Gastrocnemius medialis (tissue), 4 donors: ENCODE measurements around the gene ASPG.

ENCODE experiments used
- POLR2A ChIP-seq, 2 donors: fragments of 450-650 bp; IDR thresholded peaks; one replicate each; pipeline ENCODE4 v1.6.1; 2017; ENCODE audit warnings: antibody characterized with exemption in 2 of 2, mild to moderate bottlenecking in 2 of 2, moderate library complexity in 2 of 2
- TF ChIP-seq, protein P1 (sequence below), 5 experiments: fragments of 450-650 bp in 3 of 5; fragments of 200-600 bp in 2 of 5; sonication (generic) in 2 of 5; IDR thresholded peaks in 4 of 5; conservative IDR thresholded peaks in 1 of 5; 1 replicate in 4 of 5; 2 replicates in 1 of 5; pipeline ENCODE4 v1.5.1; 2016 to 2019; ENCODE audit warnings: antibody characterized with exemption in 5 of 5, mild to moderate bottlenecking in 3 of 5, moderate library complexity in 3 of 5

- no peak for TF ChIP-seq POLR2A (IDR thresholded peaks at IDR 0.05)
- TF ChIP-seq, protein P1, sequence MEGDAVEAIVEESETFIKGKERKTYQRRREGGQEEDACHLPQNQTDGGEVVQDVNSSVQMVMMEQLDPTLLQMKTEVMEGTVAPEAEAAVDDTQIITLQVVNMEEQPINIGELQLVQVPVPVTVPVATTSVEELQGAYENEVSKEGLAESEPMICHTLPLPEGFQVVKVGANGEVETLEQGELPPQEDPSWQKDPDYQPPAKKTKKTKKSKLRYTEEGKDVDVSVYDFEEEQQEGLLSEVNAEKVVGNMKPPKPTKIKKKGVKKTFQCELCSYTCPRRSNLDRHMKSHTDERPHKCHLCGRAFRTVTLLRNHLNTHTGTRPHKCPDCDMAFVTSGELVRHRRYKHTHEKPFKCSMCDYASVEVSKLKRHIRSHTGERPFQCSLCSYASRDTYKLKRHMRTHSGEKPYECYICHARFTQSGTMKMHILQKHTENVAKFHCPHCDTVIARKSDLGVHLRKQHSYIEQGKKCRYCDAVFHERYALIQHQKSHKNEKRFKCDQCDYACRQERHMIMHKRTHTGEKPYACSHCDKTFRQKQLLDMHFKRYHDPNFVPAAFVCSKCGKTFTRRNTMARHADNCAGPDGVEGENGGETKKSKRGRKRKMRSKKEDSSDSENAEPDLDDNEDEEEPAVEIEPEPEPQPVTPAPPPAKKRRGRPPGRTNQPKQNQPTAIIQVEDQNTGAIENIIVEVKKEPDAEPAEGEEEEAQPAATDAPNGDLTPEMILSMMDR (IDR thresholded peaks at IDR 0.05 in 4 of 5, conservative IDR thresholded peaks at IDR 0.05 in 1 of 5), result no peak
Observed at GRCh38 chr14:104149278-104149595, 63.7 kb downstream of the ASPG start.
